GM18508 (cell line): ENCODE results near the gene SYP.

Source experiments
- ATAC-seq: cut with Tn5 transposase; IDR thresholded peaks from one replicate; pipeline ENCODE4 v1.9.1; 2021; ENCODE audit warnings: moderate number of reproducible peaks; ENCODE audit not compliant: insufficient read depth, unreplicated experiment

Gene SYP

DNA sequence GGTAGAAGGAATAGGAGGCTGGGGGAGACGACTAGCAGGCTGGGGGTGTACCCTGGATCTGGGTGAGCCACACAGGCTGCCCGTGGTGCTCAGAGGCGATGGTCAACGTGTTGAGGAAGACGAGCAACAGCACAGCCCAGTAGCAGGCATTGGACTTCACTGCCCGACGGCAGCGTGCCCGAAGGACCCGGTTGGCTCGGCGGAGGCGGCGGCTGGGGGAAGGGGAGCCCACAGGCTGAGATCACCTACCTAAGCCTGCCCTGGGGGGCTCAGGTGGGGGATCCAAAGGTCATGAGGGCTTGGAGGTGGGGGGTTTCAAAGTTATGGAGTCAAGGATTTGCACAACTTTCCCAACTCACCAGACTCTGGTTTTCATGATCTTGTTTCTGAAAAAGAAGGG is 25.9 kb upstream of the SYP start:
- ATAC-seq: no peak

DNA sequence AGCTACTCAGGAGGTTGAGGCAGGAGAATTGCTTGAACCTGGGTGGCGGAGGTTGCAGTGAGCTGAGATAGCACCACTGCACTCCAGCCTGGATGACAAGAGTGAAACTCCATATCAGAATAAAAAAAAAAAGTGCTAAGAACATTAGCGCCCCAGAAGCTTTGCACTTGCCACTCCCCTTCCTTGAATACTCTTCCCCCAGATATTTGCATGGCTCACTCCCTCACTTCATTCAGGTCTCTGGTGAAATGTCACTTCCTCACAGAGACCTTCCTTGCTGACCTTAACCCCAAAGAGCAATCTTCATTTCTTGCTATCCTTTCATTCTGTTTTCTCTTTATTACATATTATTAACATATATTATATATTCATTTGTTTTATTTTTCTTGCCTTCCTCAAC is 21.9 kb upstream of the SYP start:
- ATAC-seq: no peak

GRCh38 chrX:49220100-49220499 is 20.1 kb upstream of the SYP start:
- no peak for ATAC-seq

GRCh38 chrX:49214996-49215526 is 15.1 kb upstream of the SYP start:
- no peak for ATAC-seq

- no peak for ATAC-seq
Observed at GRCh38 chrX:49214416-49214815, 14.4 kb upstream of the SYP start.

GRCh38 chrX:49212861-49213260 is 12.9 kb upstream of the SYP start:
- no peak for ATAC-seq

DNA sequence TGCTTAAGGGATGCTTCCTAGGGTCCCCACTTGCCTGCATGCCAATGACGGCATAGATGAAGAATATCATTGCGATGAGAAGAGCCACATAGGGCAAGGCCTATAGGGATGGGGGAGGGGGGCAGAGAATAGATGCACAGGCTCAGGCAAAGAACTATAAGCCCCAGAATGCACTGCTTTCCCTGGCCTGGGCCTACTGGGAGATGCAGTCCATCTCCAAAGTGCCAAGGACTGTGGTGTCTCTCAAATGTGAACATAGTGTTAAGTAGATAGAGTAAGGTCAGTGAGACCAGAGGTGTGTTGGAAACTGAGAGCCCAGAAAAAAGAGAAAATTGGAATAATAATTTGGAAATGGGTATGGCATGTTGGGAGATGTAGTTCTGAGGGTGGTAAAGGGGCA is 12.2 kb upstream of the SYP start:
- no peak for ATAC-seq

- ATAC-seq: no peak
Observed at GRCh38 chrX:49211074-49211473, 11.1 kb upstream of the SYP start.

GRCh38 chrX:49210406-49210805 is 10.4 kb upstream of the SYP start:
- ATAC-seq: no peak

DNA sequence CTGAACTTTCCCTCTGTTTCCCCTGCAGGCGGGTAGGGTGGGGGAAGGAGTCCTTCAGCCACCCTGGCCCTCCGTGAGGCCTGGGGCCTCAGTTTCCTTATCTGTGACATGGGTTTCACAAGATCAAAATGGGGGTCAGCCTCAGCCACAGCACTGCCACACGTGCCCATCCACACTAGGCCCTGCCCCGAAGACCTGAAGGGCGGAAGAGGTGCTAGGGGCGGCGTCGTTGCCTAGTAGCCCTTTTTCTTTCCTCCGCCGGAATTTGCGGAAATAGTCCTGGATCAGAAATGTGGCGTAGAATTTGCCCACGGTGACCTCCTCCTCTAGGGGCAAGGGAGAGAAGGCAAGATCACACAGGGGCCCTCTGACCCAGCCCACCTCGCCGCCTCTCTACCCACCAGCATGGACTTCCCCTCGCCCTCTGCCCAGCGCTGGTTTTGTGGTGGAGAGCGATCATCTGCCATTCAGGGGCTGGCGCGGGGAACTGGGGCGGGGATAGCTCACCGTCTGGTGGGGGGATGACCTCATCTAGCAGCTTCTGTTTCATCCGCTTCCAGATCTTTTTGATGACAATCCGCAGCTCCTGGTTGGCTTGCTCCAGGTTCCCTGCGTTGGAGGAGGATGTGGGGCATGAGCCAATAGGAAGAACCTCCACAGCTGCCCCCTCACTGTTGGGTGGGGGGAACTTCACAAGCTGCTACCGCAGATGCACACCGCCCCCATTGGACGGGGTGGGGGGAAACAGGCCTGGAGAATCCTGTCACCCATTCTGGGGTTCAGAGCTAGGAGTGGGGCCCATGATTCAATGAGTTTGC is 9.7 kb upstream of the SYP start:
- no peak for ATAC-seq

DNA sequence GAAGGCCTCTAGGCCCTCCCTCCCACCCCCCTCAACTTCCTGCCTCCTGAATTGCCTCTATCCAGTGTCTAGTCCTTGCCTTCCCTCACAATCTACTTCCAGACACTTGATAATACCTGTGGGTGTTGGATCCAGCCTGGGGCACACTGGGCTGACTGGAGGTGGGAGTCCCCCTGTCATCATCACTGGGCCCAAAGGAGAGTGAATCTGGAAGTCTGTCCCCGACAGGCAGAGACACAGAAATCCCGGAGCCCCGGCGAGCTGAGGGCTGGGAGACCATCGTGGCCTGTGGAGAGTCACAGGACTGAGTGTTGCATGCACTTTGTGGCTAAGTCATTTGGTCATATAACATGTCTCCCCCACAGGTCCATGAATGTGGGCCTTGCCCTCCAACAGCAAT is 8.4 kb upstream of the SYP start:
- ATAC-seq: no peak

- ATAC-seq: no peak
Observed at GRCh38 chrX:49206543-49206942, 6.5 kb upstream of the SYP start.

DNA sequence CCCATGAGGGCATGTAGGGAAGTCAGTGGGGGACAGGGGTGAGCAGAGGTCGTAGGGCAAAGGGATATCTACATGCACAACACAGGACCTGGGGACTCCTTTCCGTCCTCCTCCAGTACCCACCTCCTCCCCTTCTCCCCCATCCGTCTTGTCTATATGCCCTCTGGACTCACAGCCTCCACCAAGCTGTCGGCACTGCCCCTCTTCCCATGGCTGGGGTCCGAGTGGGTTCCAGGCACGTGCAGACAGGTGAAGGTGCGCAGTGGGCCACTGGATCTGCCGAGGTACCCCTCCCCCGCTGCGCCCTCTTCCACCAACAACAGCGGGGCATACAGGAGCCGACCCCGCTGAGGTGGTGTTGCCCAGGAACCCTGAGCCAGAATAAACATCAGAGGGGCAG is 5.5 kb upstream of the SYP start:
- ATAC-seq: no peak

- no peak for ATAC-seq
Observed at GRCh38 chrX:49204709-49205108, 4.7 kb upstream of the SYP start.

- no peak for ATAC-seq
Observed at GRCh38 chrX:49204017-49204416, 4.0 kb upstream of the SYP start.

DNA sequence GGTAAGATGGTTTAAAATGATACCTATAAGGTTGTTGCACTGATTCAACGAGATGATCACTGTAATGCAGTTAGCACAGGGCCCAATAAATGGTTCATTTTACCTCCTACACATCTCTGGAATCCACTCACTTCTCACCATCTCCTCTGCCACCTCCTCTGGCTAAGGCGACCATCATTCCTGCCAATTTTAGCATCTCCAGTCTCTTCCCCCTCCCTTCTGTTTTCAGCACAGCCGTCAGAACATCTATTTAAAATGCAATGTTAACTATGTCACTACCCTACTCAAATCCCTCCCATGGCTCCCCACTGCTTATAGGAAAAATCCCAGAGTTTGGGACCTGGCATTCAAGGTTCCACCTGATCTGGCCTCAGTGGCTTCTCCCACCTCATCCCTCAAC is 3.5 kb upstream of the SYP start:
- ATAC-seq: no peak

- ATAC-seq: no peak
Observed at GRCh38 chrX:49202022-49202421, 2.0 kb upstream of the SYP start.

DNA sequence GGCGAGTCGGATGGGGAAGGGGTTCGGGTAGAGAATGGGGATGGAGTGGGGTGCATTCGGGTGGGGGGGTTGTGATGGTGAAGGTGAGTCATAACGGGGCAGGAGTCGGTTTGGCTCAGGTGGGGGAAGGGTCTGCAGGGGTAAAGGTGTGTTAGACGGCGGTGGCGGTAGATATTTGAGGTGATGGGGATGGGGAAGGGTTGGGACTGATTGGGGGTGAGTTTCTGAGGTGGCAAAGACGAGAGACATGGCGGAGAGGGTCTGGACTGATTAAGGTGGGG is 738 bp downstream of the SYP start:
- no peak for ATAC-seq

DNA sequence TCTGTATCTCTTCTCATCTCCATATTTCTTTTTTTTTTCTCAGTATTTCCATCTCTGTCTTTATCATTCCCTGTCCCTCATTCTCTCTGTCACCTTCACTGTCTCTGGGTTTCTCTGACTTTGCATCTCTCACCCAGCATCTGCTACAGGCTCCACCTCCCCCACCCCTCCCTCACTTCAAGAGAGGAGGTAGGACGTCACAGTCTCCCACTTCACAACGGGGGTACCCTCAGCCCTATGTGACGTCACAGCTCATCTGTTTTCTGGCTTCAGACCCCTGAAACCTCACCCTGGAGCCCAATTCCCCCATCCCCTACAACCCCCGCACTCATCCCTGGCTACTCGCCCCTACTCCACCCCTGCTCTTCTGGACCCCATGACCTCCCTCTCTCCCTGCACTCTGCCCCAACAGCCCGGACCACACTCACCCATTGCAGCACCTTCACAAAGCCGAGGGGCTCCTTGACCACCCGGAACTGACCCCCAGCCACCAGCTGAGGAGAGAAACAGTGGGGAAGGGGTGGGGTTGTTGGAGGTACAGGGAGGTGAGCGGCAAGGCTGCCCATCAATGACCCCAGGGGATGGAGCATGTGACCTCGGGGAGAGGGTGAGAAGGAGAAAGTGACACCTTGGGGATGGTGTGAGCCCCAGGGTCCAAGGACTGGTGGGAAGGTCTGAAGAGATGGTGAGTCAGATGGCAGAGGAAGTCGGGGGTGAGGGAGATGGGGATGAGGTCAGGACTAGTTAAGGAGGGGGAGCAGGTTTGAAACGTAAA is 1.3 kb downstream of the SYP start:
- ATAC-seq: no peak

- no peak for ATAC-seq
Observed at GRCh38 chrX:49197543-49198087, 2.4 kb downstream of the SYP start.

GRCh38 chrX:49193542-49193964 is 6.4 kb downstream of the SYP start:
- ATAC-seq: no peak
